Activated T-cell treated with anti-CD3 and anti-CD28 coated beads, Interleukin-2, amount 50 U/mL, for 72 hours (primary cell): Measurements from ENCODE around the gene FCRL3. TPM values are rescaled to one million over a fixed set of nuclear protein-coding genes. Genes with fewer than 3 reads are reported as not detected.

Experiments
- ATAC-seq, 2 donors: fragments of 150-1000 bp; cut with Tn5 transposase; replicated peaks in 1 of 2; 2 replicates each; pipeline ENCODE4 v1.10.0; 2021; ENCODE audit warnings: moderate library complexity in 2 of 2, mild to moderate bottlenecking in 1 of 2
- DNase-seq, 2 donors: peaks; one replicate each; pipeline ENCODE4 v3.0.0; 2021 to 2022; ENCODE audit warnings: mixed read lengths in 1 of 2
- H3K27ac Mint-ChIP-seq: one replicate; pipeline ENCODE4 v1.8.0; 2022; ENCODE audit warnings: mild to moderate bottlenecking, moderate library complexity, mixed read lengths
- H3K27me3 Mint-ChIP-seq: one replicate; pipeline ENCODE4 v1.8.0; 2022; ENCODE audit warnings: low read depth, mixed read lengths
- H3K36me3 Mint-ChIP-seq, 2 donors: one replicate each; pipeline ENCODE4 v1.8.0; 2022; ENCODE audit warnings: mixed read lengths in 2 of 2, mild to moderate bottlenecking in 1 of 2; ENCODE audit not compliant: insufficient read depth in 2 of 2
- H3K4me1 Mint-ChIP-seq: one replicate; pipeline ENCODE4 v1.8.0; 2022; ENCODE audit warnings: low read depth, mixed read lengths
- H3K4me3 Mint-ChIP-seq, 2 donors: one replicate each; pipeline ENCODE4 v1.8.0; 2022; ENCODE audit warnings: mild to moderate bottlenecking in 2 of 2, mixed read lengths in 2 of 2, moderate library complexity in 2 of 2
- H3K9me3 Mint-ChIP-seq, 2 donors: one replicate each; pipeline ENCODE4 v1.8.0; 2022; ENCODE audit warnings: mixed read lengths in 2 of 2
- total RNA-seq, 2 donors: library from RNA; stranded (reverse); gene quantifications; one replicate each; pipeline ENCODE4 v1.2.3, GENCODE V29; 2022

FCRL3 gene
- total RNA-seq, 2 donors from 2014 or later = 0.96 to 3.9 TPM

- peak overlapping the region; percentile 38 for H3K27ac Mint-ChIP-seq
- H3K36me3 Mint-ChIP-seq = no peaks in the 10 kb centered on the region
Observed at GRCh38 chr1:157704878-157705277, 4.3 kb upstream of the FCRL3 start.

DNA sequence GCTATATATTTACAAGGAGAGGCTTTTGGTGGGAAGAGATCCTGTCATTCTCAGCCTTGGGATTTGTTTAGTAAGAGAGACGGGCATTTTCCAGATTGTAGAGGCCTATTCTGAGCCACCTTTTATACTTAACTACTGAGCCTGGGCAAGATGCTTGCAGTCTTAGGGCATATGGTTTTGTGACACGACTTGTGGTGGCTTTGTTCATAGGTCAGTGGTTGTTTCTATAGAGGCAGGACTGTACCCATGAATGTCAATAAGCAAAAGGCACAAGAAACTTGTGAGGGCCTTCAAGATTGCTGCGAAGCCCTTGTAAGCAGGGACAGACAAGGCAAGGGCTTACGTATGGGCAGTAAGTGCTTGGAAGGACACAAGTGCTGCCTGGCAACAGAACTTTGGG, 3.4 kb upstream of the FCRL3 start:
- Mint-ChIP-seq H3K4me3 (no peak overlapping the region), H3K4me1 (no peaks in the 10 kb centered on the region), H3K9me3 (peaks cover 0 to 1% of the 10 kb centered on the region in 2 donors), H3K27ac (peak overlapping the region; percentile 12), H3K27me3 (no peaks in the 10 kb centered on the region), H3K36me3 (no peaks in the 10 kb centered on the region)
- ATAC-seq = no peak
- no peak for DNase-seq

More at GRCh38 chr1:157704878-157705277, 4.3 kb upstream of the FCRL3 start:
- Mint-ChIP-seq H3K4me3 (no peak overlapping the region), H3K4me1 (no peaks in the 10 kb centered on the region), H3K27me3 (no peaks in the 10 kb centered on the region), H3K9me3 (peaks cover 0 to 1% of the 10 kb centered on the region in 2 donors)
- no peak for ATAC-seq
- DNase-seq = no peak

DNA sequence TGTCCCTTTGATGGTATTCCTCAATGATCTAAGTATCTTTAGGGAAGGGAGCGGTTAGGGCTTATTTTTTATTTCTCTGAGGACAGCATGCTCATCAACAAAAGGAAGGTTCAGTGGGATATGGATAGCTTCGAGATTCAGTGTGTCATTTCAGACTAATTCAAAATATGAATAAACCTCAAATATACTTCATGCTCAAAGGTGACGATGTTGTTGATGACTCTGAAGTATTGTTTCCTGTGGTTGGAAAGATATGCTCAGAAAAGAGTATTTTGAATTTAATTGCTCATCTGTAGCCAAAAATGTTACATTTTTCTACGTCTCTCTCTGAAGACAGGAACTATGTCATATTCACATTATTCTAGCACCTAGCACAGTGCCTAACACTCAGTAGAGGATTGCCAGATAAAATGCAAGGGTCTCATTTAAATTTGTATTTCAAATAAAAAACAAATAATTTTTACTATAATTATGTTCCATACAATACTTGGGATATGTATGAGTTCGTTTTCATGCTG, 1.8 kb upstream of the FCRL3 start:
- Mint-ChIP-seq H3K27me3 (no peaks in the 10 kb centered on the region), H3K4me3 (peak overlapping the region in 1 of 2 donors; percentile 3), H3K9me3 (peaks cover 0 to 1% of the 10 kb centered on the region in 2 donors), H3K36me3 (no peaks in the 10 kb centered on the region), H3K4me1 (no peaks in the 10 kb centered on the region), H3K27ac (no peak overlapping the region)
- ATAC-seq (peak; percentile 31 to 51), DNase-seq (no peak)

DNA sequence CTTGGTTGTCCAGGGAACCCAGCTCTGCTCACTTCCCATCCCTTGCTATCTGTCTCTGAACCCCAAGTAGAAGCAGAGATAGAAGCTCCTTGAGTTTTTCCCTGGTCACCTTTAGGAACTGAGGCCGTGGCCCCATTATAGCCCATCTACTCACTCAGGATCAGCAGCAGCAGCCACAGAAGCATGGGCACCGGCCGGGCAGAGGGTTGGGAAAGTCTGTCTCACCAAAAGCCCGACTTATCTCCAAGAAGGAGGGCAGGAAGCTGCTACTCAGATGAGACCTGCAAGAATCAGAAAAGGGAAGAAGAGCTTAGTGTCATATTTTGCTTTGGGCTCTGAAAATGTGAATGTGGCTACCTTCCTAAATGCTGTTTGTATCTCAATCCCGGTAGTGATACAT, 264 bp downstream of the FCRL3 start:
- Mint-ChIP-seq H3K27ac (peak overlapping the region; percentile 72), H3K4me3 (peak overlapping the region in 1 of 2 donors; percentile 55), H3K27me3 (no peaks in the 10 kb centered on the region), H3K36me3 (no peaks in the 10 kb centered on the region), H3K9me3 (no peaks in the 10 kb centered on the region), H3K4me1 (no peaks in the 10 kb centered on the region)
- DNase-seq = no peak
- peak in 1 of 2 donors; percentile 8 for ATAC-seq

GRCh38 chr1:157697781-157698569, 2.6 kb downstream of the FCRL3 start:
- Mint-ChIP-seq H3K27ac (peak overlapping the region; percentile 64), H3K36me3 (no peaks in the 10 kb centered on the region), H3K9me3 (no peaks in the 10 kb centered on the region), H3K27me3 (no peaks in the 10 kb centered on the region), H3K4me3 (peak overlapping the region in 1 of 2 donors; percentile 9), H3K4me1 (no peaks in the 10 kb centered on the region)
- ATAC-seq (peak in 1 of 2 donors; percentile 27), DNase-seq (no peak)

DNA sequence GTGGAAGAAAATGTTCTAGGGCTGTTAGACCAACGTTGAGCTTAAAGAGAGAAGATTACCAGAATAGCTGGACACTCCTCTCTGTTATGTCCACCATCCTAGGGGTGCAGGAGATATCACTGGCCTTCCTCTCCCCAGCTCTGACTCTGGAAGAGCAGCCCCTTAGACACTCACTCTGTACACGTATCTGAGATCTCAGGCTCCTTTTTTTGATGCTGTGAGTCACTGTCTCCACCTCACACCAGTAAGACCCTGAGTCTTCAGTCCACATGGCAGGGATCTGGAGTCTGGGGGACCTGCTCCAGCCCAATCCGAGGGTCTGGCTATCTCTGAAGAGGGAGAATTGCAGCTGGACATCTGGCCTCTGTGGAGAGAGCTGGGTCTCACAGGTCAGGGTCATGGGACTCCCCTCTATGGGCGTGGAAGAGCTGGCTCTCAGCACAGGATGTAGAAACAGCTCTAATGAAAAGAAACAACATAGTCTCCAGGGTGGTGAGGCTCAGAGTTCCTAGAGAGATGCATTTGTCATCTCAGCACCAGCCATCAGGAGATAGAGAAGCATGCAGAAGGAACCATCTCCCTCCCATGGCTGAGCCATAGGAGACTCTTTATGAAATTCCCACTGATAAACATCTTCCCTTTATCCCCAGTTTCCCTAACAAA, 3.5 kb downstream of the FCRL3 start:
- H3K36me3 Mint-ChIP-seq = no peaks in the 10 kb centered on the region
- no peaks in the 10 kb centered on the region for H3K9me3 Mint-ChIP-seq
- ATAC-seq = peak in 1 of 2 donors; percentile 41
- DNase-seq = no peak
- peak overlapping the region; percentile 12 for H3K27ac Mint-ChIP-seq
- H3K4me3 Mint-ChIP-seq = peak overlapping the region in 1 of 2 donors; percentile 13
- H3K27me3 Mint-ChIP-seq = no peaks in the 10 kb centered on the region
- H3K4me1 Mint-ChIP-seq = no peaks in the 10 kb centered on the region

GRCh38 chr1:157695417-157695816, 5.2 kb downstream of the FCRL3 start:
- ATAC-seq = no peak
- H3K4me3 Mint-ChIP-seq = peak overlapping the region in 1 of 2 donors; percentile 48
- H3K9me3 Mint-ChIP-seq = no peaks in the 10 kb centered on the region
- H3K4me1 Mint-ChIP-seq = no peaks in the 10 kb centered on the region
- no peak for DNase-seq
- peak overlapping the region; percentile 49 for H3K27ac Mint-ChIP-seq
- H3K36me3 Mint-ChIP-seq = no peaks in the 10 kb centered on the region
- H3K27me3 Mint-ChIP-seq = no peaks in the 10 kb centered on the region

- Mint-ChIP-seq H3K4me1 (no peaks in the 10 kb centered on the region), H3K27me3 (no peaks in the 10 kb centered on the region), H3K36me3 (no peaks in the 10 kb centered on the region), H3K9me3 (no peaks in the 10 kb centered on the region), H3K4me3 (no peak overlapping the region), H3K27ac (no peak overlapping the region)
- no peak for DNase-seq
- no peak for ATAC-seq
Observed at GRCh38 chr1:157691285-157691920, 9.2 kb downstream of the FCRL3 start.

DNA sequence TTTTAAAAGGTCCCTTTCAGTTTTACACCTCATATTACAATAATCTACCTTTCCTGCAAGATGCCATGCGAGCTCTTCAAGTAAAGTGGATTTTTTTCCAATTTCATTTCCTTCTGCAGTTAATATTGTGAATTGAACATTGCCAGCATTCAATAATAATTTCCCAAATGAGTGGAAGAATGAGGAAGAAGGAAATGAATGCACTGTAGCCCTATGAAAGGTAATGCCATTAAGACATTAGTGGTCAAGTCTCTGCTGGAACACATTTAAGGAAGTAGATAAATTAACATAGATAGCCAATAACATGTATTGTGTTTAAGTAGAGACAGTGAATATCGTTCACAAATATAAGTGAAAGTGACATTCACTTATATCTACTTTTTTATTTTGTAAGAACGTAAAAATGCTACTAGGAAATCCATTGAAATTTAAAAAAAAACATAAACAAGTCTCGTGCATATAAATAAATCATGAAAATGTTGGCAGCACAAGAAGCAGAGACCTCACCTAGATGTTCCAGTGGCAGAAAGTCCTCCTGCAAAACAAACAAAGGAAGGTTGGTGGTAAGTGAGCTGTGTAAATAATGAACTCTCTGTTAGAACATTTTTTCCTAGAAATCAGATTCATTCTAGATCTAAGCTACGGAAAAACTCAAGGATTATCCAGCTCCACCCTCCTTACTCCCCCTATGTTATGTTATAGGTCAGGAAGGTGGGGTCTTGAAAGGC, 17.7 kb downstream of the FCRL3 start:
- DNase-seq (no peak), ATAC-seq (no peak)
- no peaks in the 10 kb centered on the region for H3K4me1 Mint-ChIP-seq
- no peak overlapping the region for H3K4me3 Mint-ChIP-seq
- H3K36me3 Mint-ChIP-seq = no peaks in the 10 kb centered on the region
- no peak overlapping the region for H3K27ac Mint-ChIP-seq
- H3K9me3 Mint-ChIP-seq = no peaks in the 10 kb centered on the region
- H3K27me3 Mint-ChIP-seq = no peaks in the 10 kb centered on the region

DNA sequence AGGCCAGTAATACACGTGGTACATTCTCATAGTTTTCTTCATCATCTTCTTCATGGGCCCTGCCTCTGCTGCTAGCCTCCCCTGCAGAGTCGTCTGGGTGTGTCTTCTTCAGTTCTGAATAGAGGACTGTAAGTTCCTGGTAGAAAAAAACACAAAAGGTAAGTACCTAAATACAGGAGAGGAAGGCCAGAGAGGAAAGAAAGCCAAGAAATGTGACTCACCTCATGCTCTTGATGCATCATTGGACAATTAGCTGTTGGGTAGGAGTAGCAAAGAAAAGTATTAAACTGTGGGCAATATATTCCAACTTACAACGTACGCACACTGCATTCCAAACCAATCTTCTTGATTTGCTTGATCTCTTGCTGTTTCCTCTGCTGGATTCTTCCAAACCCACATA, 21.8 kb downstream of the FCRL3 start:
- H3K4me1 Mint-ChIP-seq = no peaks in the 10 kb centered on the region

DNA sequence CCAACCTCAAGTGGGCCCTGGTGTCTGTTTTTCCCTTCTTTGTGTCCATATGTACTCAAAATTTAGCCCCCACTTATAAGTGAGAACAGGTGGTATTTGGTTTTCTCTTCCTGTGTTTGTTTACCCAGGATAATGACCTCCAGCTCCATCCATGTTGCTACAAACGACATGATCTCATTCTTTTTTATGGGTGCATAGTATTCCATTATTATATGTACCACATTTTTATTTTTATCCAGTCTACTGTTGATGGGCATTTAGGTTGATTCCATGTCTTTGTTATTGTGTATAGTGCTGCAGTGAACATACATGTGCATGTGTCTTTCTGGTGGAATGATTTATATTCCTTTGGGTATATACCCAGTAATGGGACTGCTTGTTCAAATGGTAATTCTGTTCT, 27.6 kb downstream of the FCRL3 start:
- Mint-ChIP-seq H3K9me3 (peaks cover 11 to 13% of the 10 kb centered on the region in 2 donors), H3K4me1 (no peaks in the 10 kb centered on the region), H3K27me3 (no peaks in the 10 kb centered on the region), H3K36me3 (peaks cover 7 to 9% of the 10 kb centered on the region in 2 donors), H3K4me3 (no peak overlapping the region), H3K27ac (no peak overlapping the region)
- DNase-seq (no peak), ATAC-seq (no peak)

More for the DNA sequence above, 21.8 kb downstream of the FCRL3 start:
- Mint-ChIP-seq H3K27me3 (no peaks in the 10 kb centered on the region), H3K36me3 (peaks cover 0 to 5% of the 10 kb centered on the region in 2 donors), H3K9me3 (peaks cover 3 to 4% of the 10 kb centered on the region in 2 donors), H3K4me3 (no peak overlapping the region), H3K27ac (no peak overlapping the region)
- DNase-seq (no peak), ATAC-seq (no peak)

- no peaks in the 10 kb centered on the region for H3K4me1 Mint-ChIP-seq
- H3K4me3 Mint-ChIP-seq = no peak overlapping the region
- H3K27ac Mint-ChIP-seq = no peak overlapping the region
- no peak for ATAC-seq
- peaks cover 7 to 9% of the 10 kb centered on the region in 2 donors for H3K36me3 Mint-ChIP-seq
- DNase-seq = no peak
- H3K9me3 Mint-ChIP-seq = peaks cover 12 to 14% of the 10 kb centered on the region in 2 donors
- no peaks in the 10 kb centered on the region for H3K27me3 Mint-ChIP-seq
Observed at GRCh38 chr1:157671895-157672294, 28.7 kb downstream of the FCRL3 start.
